AG04450 (cell line): ENCODE results near the gene TRAF2. TPM values are rescaled to one million over a fixed set of nuclear protein-coding genes. Genes with fewer than 3 reads are reported as not detected.

ENCODE experiments used
- CTCF ChIA-PET: fragments of 300-600, 350-600 bp; formaldehyde crosslinking; extraction: SDS; loops from one replicate; lab custom pipeline; 2022; ENCODE audit warnings: antibody characterized with exemption, inconsistent platforms; lab: Charles Lee
- POLR2A ChIA-PET: fragments of 350-600 bp; formaldehyde crosslinking; extraction: SDS; loops from one replicate; lab custom pipeline; 2021; ENCODE audit warnings: antibody characterized with exemption, inconsistent platforms; lab: Yijun Ruan, JAX
- DNase-seq: peaks from one replicate; pipeline ENCODE4 v3.0.0-alpha.2; 2011; ENCODE audit warnings: low read depth, low spot score
- H3K27ac ChIP-seq: one replicate; pipeline ENCODE4 v1.5.1; 2012; ENCODE audit warnings: low read depth, low read length, control low read depth
- H3K27me3 ChIP-seq: one replicate; pipeline ENCODE4 v1.6.0; 2012; ENCODE audit warnings: low read length; ENCODE audit not compliant: control insufficient read depth, insufficient read depth
- H3K4me3 ChIP-seq: 2 replicates; pipeline ENCODE4 v1.5.1; 2011; ENCODE audit warnings: mild to moderate bottlenecking, low read depth, low read length, control low read depth
- H3K9me3 ChIP-seq: 2 replicates; pipeline ENCODE4 v1.5.1; 2012; ENCODE audit warnings: low read length; ENCODE audit not compliant: control insufficient read depth, insufficient read depth
- polyA plus RNA-seq: library from polyadenylated mRNA; depleted of rRNA; stranded (reverse); fragments of >200 nt; gene quantifications from 2 replicates; pipeline ENCODE4 v1.2.3, GENCODE V29; 2011
- TF ChIP-seq, protein P1 (sequence below): IDR thresholded peaks from 2 replicates; pipeline ENCODE4 v1.5.1; 2011; ENCODE audit warnings: low read depth, low read length, control low read depth, inconsistent platforms

Gene TRAF2
- polyA plus RNA-seq, 1 experiment = 6.1 TPM

DNA sequence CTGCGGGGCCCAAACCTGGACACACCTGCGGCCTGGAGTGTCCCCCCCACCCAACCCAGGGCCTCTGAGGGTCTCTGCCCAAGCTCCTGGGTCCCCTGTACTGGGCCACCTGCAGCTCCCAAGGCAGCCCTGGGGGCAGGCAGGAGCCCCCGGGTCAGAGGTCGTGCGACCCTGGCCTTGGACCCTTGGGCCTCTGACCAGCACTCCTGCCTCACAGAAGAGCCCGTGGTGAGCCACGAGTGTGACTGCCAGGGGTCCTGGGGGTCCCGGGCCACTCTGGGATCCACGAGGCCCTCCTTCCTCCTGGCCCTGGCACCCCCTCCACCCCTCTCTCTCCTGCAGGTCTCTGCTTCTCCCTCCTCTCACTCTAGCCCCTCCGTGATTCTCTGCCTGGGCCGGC is 86.0 kb downstream of the TRAF2 start:
- no peak overlapping the region for H3K4me3 ChIP-seq
- DNase-seq = no peak
- ChIA-PET POLR2A (no interaction called here), CTCF (no interaction called here)
- H3K27ac ChIP-seq = no peak overlapping the region
- H3K9me3 ChIP-seq = no peaks in the 10 kb centered on the region; the same call in 1 of the 2 replicates
- TF ChIP-seq, protein P1, sequence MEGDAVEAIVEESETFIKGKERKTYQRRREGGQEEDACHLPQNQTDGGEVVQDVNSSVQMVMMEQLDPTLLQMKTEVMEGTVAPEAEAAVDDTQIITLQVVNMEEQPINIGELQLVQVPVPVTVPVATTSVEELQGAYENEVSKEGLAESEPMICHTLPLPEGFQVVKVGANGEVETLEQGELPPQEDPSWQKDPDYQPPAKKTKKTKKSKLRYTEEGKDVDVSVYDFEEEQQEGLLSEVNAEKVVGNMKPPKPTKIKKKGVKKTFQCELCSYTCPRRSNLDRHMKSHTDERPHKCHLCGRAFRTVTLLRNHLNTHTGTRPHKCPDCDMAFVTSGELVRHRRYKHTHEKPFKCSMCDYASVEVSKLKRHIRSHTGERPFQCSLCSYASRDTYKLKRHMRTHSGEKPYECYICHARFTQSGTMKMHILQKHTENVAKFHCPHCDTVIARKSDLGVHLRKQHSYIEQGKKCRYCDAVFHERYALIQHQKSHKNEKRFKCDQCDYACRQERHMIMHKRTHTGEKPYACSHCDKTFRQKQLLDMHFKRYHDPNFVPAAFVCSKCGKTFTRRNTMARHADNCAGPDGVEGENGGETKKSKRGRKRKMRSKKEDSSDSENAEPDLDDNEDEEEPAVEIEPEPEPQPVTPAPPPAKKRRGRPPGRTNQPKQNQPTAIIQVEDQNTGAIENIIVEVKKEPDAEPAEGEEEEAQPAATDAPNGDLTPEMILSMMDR = no peak
- peaks cover 15% of the 10 kb centered on the region for H3K27me3 ChIP-seq

DNA sequence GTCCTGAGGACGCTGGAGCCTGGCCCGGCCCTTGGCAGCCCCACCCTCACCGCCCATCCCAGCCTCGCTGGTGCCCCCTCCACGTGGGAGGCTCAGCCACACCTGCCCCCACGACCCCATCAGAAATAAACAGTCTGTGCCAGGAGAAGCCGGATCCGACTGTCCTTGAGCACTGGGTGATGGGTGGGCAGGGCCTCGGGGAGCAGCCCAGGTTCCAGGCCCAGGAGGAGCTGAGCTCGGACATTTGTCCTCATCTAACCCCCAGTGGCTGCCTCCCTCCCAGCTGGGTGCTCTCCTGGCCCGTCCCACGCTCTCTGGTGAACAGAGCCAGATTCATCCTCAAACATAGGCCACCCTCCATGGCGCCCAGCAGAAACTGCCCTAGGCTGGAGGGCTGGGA is 86.4 kb downstream of the TRAF2 start:
- CTCF ChIA-PET = no interaction called here
- no peaks in the 10 kb centered on the region; the same call in 1 of the 2 replicates for H3K9me3 ChIP-seq
- TF ChIP-seq, protein P1 = no peak
- H3K27me3 ChIP-seq = peaks cover 19% of the 10 kb centered on the region
- H3K27ac ChIP-seq = no peak overlapping the region
- no peak overlapping the region for H3K4me3 ChIP-seq
- DNase-seq = no peak
- POLR2A ChIA-PET = no interaction called here

DNA sequence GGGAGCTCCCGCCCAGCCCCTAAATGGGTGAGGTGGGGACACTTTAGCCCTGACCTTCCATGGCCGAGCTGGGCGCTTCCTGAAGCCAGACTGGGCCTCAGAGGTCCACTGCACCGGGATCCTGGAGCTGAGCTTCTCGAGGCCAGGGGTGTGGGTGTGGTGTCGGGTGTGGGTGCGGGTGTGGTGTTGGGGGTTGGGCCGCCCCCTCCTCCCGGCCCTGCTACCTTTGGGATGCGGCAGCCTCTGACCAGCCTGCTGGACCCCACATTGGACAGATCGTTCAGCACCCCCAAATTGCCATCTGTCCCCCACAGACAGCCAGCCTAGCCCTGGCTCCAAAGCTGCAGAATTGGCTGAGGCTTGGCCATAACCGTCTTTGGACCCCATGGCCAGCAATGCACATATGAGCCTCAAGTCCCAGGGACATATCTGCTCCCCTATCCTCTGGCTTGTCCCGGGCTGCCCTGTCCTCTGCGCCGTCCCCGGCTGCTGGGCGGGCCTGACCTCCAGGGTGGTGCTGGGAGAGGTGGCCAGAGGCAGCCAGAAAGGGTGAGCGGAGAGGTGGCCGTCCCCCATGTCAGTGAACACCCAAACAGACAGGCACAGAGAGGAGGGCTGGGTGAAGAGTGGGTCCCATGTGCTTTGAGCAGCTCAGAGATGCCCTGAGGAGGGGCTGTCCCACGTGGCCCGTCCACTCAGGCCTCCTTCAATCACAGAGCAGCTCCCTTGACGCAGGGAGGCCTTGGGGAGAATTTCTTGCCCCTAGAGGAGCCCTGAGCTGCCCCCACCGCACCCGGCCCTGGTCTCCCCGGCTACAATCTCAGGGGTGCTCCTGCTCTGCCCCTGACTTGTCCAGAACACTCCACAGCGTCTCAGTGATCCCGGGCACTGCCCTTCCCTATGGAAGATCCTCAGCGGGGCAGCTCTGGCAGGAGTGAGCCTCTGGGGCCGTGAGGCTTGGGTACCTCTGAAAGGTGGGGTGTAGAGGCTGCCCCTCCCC is 87.6 kb downstream of the TRAF2 start:
- H3K4me3 ChIP-seq = no peak overlapping the region
- no peak for DNase-seq
- CTCF ChIA-PET = interaction anchor here (0.5 to 0.8 kb wide), 3 partner anchors 26 to 187 kb away, joined by 3 to 4 read pairs (median 4); partner anchors contain the start of gene NPDC1
- no peaks in the 10 kb centered on the region; the same call in 1 of the 2 replicates for H3K9me3 ChIP-seq
- no peak overlapping the region for H3K27ac ChIP-seq
- TF ChIP-seq, protein P1 = no peak
- H3K27me3 ChIP-seq = peaks cover 19% of the 10 kb centered on the region
- POLR2A ChIA-PET = no interaction called here

DNA sequence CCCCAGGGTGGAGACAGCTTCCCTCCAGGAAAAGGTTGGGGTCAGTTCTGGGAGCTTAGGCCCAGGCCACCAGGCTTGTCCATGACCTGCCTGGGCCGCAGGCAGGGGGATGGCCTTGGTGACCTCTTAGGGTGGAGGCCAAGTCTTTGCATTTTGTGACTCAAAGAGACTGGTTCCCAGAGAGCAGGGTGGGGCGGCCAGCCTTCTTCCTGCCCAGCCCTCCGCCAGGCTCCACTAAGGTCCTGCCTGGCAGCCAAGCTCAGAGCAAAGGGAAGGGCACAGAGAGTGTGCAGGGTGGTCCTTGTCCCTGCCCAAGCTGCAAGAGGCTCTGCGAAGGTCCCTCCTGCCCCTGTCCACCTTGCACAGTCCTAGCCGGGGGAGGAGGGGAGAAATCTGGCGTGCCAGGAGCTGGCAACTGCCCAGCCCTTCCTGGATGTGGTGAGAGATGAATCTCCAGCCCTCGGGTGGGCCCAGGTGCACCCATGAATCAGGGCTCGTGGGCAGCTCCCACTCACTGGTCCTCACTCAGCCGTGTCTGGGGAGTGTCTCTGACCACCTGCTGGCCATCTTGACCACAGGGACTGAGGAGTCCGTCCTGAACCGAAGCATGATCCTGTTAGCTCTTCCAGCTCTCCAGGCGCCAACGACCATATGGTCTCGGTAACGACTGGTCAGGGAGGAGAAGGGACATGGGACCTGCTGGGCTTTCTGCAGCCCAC is 88.7 kb downstream of the TRAF2 start:
- POLR2A ChIA-PET = no interaction called here
- Histone ChIP-seq H3K27me3 (peaks cover 19% of the 10 kb centered on the region), H3K4me3 (no peak overlapping the region), H3K9me3 (no peaks in the 10 kb centered on the region; the same call in 1 of the 2 replicates), H3K27ac (no peak overlapping the region)
- no peak for DNase-seq
- CTCF ChIA-PET = interaction anchor here (0.5 to 0.8 kb wide), 3 partner anchors 27 to 188 kb away, joined by 3 to 4 read pairs (median 4); partner anchors contain the start of gene NPDC1
- TF ChIP-seq, protein P1 = no peak
